Type B pancreatic cell (in vitro differentiated cells): ENCODE results near the gene PCDHGA2. TPM values are rescaled to one million over a fixed set of nuclear protein-coding genes. Genes with fewer than 3 reads are reported as not detected.

Experiments used
- DNase-seq: peaks from one replicate; pipeline ENCODE4 v3.0.0; 2021; ENCODE audit warnings: mixed read lengths; ENCODE audit not compliant: unreplicated experiment; ENCODE audit errors: extremely low spot score
- H3K27ac Mint-ChIP-seq: 2 replicates; pipeline ENCODE4 v1.8.0; 2021; ENCODE audit warnings: mild to moderate bottlenecking, mixed read lengths
- H3K27me3 Mint-ChIP-seq: 2 replicates; pipeline ENCODE4 v1.8.0; 2021; ENCODE audit warnings: mixed read lengths
- H3K36me3 Mint-ChIP-seq: 2 replicates; pipeline ENCODE4 v1.8.0; 2021; ENCODE audit warnings: mixed read lengths
- H3K4me1 Mint-ChIP-seq: one replicate; pipeline ENCODE4 v1.8.0; 2021; ENCODE audit warnings: mixed read lengths; ENCODE audit not compliant: unreplicated experiment
- H3K4me3 Mint-ChIP-seq: 2 replicates; pipeline ENCODE4 v1.8.0; 2021; ENCODE audit warnings: mild to moderate bottlenecking, mixed read lengths
- H3K9me3 Mint-ChIP-seq: 2 replicates; pipeline ENCODE4 v1.8.0; 2021; ENCODE audit warnings: mixed read lengths
- total RNA-seq: library from RNA; stranded (reverse); gene quantifications from 2 replicates; pipeline ENCODE4 v1.2.1, GENCODE V29; 2021; ENCODE audit warnings: low replicate concordance
- TF ChIP-seq, protein P1 (sequence below): fragments of 200-600 bp; sonication (generic); conservative IDR thresholded peaks from 2 replicates; pipeline ENCODE4 v1.5.0; 2021; ENCODE audit warnings: antibody characterized with exemption, mild to moderate bottlenecking

The PCDHGA2 gene
- total RNA-seq, 1 donor from 2014 or later: 0.17 TPM

DNA sequence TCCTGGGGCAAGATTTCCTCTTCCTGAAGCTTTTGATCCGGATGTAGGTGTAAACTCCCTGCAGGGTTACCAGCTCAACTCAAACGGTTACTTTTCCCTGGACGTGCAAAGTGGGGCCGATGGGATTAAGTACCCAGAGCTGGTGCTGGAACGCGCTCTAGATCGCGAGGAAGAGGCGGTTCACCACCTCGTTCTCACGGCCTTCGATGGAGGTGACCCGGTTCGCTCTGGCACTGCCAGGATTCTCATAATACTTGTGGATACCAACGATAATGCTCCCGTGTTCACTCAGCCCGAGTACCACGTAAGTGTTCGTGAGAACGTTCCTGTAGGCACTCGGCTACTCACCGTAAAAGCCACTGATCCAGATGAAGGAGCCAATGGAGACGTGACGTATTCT lies 17.1 kb downstream of the PCDHGA2 start:
- DNase-seq: no peak
- H3K27ac Mint-ChIP-seq: no peak overlapping the region
- TF ChIP-seq, protein P1, sequence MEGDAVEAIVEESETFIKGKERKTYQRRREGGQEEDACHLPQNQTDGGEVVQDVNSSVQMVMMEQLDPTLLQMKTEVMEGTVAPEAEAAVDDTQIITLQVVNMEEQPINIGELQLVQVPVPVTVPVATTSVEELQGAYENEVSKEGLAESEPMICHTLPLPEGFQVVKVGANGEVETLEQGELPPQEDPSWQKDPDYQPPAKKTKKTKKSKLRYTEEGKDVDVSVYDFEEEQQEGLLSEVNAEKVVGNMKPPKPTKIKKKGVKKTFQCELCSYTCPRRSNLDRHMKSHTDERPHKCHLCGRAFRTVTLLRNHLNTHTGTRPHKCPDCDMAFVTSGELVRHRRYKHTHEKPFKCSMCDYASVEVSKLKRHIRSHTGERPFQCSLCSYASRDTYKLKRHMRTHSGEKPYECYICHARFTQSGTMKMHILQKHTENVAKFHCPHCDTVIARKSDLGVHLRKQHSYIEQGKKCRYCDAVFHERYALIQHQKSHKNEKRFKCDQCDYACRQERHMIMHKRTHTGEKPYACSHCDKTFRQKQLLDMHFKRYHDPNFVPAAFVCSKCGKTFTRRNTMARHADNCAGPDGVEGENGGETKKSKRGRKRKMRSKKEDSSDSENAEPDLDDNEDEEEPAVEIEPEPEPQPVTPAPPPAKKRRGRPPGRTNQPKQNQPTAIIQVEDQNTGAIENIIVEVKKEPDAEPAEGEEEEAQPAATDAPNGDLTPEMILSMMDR: no peak
- H3K36me3 Mint-ChIP-seq: peaks cover 7% of the 10 kb centered on the region
- peaks cover 9% of the 10 kb centered on the region for H3K9me3 Mint-ChIP-seq
- H3K4me3 Mint-ChIP-seq: no peak overlapping the region
- no peaks in the 10 kb centered on the region for H3K27me3 Mint-ChIP-seq
- H3K4me1 Mint-ChIP-seq: no peaks in the 10 kb centered on the region

DNA sequence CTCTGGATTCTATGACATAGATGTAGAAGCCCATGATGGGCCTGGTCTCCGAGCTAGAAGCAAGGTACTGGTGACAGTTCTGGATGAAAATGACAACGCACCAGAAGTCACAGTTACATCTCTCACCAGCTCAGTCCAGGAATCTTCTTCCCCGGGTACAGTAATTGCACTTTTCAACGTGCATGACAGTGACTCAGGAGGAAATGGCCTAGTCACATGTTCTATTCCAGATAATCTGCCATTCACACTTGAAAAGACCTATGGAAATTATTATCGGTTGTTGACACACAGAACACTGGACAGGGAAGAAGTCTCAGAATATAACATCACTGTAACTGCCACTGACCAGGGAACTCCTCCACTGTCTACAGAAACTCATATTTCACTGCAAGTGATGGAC lies 17.6 kb downstream of the PCDHGA2 start:
- Mint-ChIP-seq H3K27ac (no peak overlapping the region), H3K27me3 (no peaks in the 10 kb centered on the region), H3K4me3 (no peak overlapping the region), H3K36me3 (peaks cover 7% of the 10 kb centered on the region), H3K4me1 (no peaks in the 10 kb centered on the region), H3K9me3 (peaks cover 9% of the 10 kb centered on the region)
- TF ChIP-seq, protein P1: no peak
- no peak for DNase-seq

DNA sequence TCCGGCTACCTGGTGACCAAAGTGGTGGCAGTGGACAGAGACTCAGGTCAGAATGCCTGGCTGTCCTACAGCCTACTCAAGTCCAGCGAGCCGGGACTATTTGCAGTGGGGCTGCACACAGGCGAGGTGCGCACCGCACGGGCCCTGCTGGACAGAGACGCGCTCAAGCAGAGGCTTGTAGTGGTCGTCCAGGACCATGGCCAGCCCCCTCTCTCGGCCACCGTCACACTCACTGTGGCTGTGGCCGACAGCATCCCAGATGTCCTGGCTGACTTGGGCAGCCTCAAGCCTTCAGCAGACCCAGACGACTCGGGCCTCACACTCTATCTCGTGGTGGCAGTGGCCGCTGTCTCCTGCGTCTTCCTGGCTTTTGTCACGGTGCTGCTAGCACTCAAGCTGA lies 18.4 kb downstream of the PCDHGA2 start:
- Mint-ChIP-seq H3K36me3 (peaks cover 7% of the 10 kb centered on the region), H3K4me1 (no peaks in the 10 kb centered on the region), H3K27ac (no peak overlapping the region), H3K9me3 (peaks cover 9% of the 10 kb centered on the region), H3K27me3 (no peaks in the 10 kb centered on the region), H3K4me3 (no peak overlapping the region)
- TF ChIP-seq, protein P1: no peak
- no peak for DNase-seq

DNA sequence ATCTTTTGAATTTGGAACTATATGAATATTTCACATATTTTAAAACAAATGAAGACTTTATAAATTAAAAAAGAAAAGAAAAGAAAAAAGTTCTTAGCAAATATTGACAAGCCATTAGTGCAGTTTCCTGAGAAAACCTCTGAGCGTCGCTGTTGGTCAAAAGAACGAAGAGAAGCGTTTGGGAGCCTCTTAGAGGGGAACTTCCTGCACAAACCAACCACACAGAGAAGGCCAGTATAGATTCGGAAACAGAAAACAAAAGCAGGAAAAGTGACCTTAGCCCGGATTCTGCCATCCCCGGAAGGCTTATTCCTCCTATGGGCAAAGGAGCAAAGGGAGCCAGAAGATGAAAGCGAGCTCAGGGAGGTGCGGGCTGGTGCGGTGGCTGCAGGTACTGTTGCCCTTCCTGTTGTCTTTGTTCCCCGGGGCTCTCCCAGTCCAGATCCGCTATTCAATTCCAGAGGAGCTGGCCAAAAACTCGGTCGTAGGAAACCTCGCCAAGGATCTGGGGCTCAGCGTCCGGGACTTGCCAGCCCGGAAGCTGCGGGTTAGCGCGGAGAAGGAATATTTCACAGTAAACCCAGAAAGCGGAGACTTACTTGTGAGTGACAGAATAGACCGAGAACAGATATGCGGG lies 21.3 kb downstream of the PCDHGA2 start, which contains the start of gene PCDHGB2:
Gene PCDHGB2 (plus strand): TSS at position 205 of the 637 bp plus-strand sequence. CDS start 142 bp downstream, at position 347.
- Mint-ChIP-seq H3K9me3 (peaks cover 14% of the 10 kb centered on the region), H3K36me3 (no peaks in the 10 kb centered on the region), H3K4me3 (no peak within 1 kb of the TSS), H3K4me1 (no peaks in the 10 kb centered on the region), H3K27me3 (no peaks in the 10 kb centered on the region), H3K27ac (no peak within 1 kb of the TSS)
- no peak for DNase-seq
- TF ChIP-seq, protein P1: peak; percentile 50

DNA sequence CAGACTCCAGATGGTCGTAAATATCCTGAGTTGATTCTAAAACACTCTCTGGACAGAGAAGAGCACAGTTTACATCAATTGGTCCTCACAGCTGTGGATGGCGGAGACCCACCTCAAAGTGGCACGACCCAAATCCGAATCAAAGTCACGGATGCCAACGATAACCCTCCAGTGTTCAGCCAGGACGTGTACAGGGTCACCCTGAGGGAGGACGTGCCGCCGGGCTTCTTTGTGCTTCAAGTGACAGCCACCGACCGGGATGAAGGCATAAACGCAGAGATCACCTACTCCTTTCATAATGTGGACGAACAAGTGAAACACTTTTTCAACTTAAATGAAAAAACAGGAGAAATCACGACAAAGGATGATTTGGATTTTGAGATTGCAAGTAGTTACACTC lies 22.1 kb downstream of the PCDHGA2 start:
- peaks cover 14% of the 10 kb centered on the region for H3K9me3 Mint-ChIP-seq
- no peaks in the 10 kb centered on the region for H3K4me1 Mint-ChIP-seq
- H3K27me3 Mint-ChIP-seq: no peaks in the 10 kb centered on the region
- H3K27ac Mint-ChIP-seq: no peak overlapping the region
- TF ChIP-seq, protein P1: no peak
- DNase-seq: no peak
- H3K4me3 Mint-ChIP-seq: no peak overlapping the region
- H3K36me3 Mint-ChIP-seq: no peaks in the 10 kb centered on the region
